LNCAP (cell line): ENCODE results near the gene SLC4A3.

Source experiments
- TF ChIP-seq, protein P1 (sequence below): fragments of 450-650 bp; IDR thresholded peaks from 2 replicates; pipeline ENCODE4 v1.5.1; 2017; ENCODE audit warnings: mild to moderate bottlenecking

The SLC4A3 gene

GRCh38 chr2:219648963-219649362, 21.5 kb downstream of the SLC4A3 start:
- TF ChIP-seq, protein P1, sequence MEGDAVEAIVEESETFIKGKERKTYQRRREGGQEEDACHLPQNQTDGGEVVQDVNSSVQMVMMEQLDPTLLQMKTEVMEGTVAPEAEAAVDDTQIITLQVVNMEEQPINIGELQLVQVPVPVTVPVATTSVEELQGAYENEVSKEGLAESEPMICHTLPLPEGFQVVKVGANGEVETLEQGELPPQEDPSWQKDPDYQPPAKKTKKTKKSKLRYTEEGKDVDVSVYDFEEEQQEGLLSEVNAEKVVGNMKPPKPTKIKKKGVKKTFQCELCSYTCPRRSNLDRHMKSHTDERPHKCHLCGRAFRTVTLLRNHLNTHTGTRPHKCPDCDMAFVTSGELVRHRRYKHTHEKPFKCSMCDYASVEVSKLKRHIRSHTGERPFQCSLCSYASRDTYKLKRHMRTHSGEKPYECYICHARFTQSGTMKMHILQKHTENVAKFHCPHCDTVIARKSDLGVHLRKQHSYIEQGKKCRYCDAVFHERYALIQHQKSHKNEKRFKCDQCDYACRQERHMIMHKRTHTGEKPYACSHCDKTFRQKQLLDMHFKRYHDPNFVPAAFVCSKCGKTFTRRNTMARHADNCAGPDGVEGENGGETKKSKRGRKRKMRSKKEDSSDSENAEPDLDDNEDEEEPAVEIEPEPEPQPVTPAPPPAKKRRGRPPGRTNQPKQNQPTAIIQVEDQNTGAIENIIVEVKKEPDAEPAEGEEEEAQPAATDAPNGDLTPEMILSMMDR: no peak

- TF ChIP-seq, protein P1: no peak
Observed at GRCh38 chr2:219650426-219651248, 23.2 kb downstream of the SLC4A3 start.

GRCh38 chr2:219656526-219656925, 29.1 kb downstream of the SLC4A3 start:
- TF ChIP-seq, protein P1: no peak

- TF ChIP-seq, protein P1: no peak
Observed at GRCh38 chr2:219658196-219658846, 30.9 kb downstream of the SLC4A3 start.

- TF ChIP-seq, protein P1: no peak
Observed at GRCh38 chr2:219658874-219659273, 31.4 kb downstream of the SLC4A3 start.

GRCh38 chr2:219661197-219661954, 33.9 kb downstream of the SLC4A3 start:
- TF ChIP-seq, protein P1: no peak

- TF ChIP-seq, protein P1: no peak
Observed at GRCh38 chr2:219661955-219662395, 34.5 kb downstream of the SLC4A3 start.
